ENCODE results near the gene SLC6A8. TPM values are rescaled to one million over a fixed set of nuclear protein-coding genes. Genes with fewer than 3 reads are reported as not detected.
"Not testable (repeated sequence)": the region's sequence is repeated elsewhere in the genome, so short reads cannot be mapped to it uniquely, and the experiment has no call there.

SLC6A8 gene
- total RNA-seq, 4 donors from 2014 or later, result 19.5 to 36.2 (median 25.4) TPM

- intact Hi-C loops (cut with DNase I), result no loop called here
- Histone ChIP-seq H3K4me1 (peaks cover 5 to 76% (median 11%) of the 10 kb centered on the region in 3 donors), H3K27ac (peak overlapping the region in 2 of 4 donors; percentile 53 to 79), H3K27me3 (no peaks in the 10 kb centered on the region), H3K36me3 (no peaks in the 10 kb centered on the region), H3K4me3 (peak overlapping the region in 3 of 4 donors; percentile 42 to 66 (median 57)), H3K9me3 (no peaks in the 10 kb centered on the region)
- no peak for TF ChIP-seq POLR2A (IDR thresholded peaks at IDR 0.05)
- TF ChIP-seq, protein P1, sequence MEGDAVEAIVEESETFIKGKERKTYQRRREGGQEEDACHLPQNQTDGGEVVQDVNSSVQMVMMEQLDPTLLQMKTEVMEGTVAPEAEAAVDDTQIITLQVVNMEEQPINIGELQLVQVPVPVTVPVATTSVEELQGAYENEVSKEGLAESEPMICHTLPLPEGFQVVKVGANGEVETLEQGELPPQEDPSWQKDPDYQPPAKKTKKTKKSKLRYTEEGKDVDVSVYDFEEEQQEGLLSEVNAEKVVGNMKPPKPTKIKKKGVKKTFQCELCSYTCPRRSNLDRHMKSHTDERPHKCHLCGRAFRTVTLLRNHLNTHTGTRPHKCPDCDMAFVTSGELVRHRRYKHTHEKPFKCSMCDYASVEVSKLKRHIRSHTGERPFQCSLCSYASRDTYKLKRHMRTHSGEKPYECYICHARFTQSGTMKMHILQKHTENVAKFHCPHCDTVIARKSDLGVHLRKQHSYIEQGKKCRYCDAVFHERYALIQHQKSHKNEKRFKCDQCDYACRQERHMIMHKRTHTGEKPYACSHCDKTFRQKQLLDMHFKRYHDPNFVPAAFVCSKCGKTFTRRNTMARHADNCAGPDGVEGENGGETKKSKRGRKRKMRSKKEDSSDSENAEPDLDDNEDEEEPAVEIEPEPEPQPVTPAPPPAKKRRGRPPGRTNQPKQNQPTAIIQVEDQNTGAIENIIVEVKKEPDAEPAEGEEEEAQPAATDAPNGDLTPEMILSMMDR (IDR thresholded peaks at IDR 0.05), result no peak
- DNase-seq, result no peak
- WGBS, 2 donors, result 100% methylated on average over 1 of the region's 14 CpGs; no CpG with 5 or more reads in 1 of the 2 donors
These were observed 2.7 kb downstream of the SLC6A8 start for GRCh38 chrX:153690466-153690865.

DNA sequence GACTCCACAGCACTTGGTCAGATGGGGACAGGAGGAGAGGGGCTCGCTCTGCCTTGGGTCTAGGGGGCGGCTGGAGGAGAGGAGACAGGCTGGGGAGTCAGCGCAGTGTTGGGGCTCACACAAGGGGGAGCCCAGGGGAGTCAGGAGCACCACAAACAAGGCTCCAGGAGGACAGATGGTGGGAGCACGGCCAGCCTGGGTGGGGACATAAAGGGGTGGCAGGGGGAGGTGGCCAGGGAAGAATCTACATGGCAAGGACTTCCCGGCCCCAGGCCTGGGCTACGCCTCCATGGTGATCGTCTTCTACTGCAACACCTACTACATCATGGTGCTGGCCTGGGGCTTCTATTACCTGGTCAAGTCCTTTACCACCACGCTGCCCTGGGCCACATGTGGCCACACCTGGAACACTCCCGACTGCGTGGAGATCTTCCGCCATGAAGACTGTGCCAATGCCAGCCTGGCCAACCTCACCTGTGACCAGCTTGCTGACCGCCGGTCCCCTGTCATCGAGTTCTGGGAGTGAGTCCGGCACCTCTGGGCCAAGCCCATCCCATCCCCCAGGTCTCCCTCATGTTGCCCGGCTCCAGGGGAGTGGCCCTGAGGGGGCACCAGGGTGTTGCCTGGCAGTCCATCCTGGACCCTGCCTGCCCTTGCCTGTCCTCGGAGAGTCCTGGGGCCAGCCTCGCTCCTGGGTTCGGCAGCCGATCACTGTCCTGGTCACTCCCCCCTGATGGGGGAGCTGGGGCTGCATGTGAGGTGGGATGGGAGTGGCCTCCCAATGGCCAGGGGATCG, 3.5 kb downstream of the SLC6A8 start:
- WGBS, 2 donors, result 69 to 70% methylated on average over 4 to 8 of the region's 21 CpGs

DNA sequence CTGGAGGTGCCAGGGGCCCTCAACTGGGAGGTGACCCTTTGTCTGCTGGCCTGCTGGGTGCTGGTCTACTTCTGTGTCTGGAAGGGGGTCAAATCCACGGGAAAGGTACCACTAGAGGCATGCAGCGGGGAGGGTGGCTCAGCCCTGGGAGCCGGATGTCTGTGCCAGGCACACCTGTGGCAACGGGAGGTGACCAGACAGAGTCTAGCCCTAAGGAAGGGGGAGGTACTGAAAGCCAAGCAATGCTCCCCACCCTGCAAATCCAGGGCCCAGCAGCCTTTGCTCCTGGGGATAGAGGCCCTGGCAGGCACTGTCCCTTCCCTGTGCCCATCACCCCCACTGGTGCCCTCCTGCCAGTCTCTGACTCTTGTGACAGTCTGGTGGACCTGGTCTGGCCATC, 4.3 kb downstream of the SLC6A8 start:
- H3K4me3 ChIP-seq, result no peak overlapping the region
- WGBS, 2 donors, result no CpG with 5 or more reads among the region's 4 CpGs
- TF ChIP-seq, protein P1 (IDR thresholded peaks at IDR 0.05), result no peak
- peaks cover 5 to 68% (median 8%) of the 10 kb centered on the region in 3 donors for H3K4me1 ChIP-seq
- H3K27ac ChIP-seq, result no peak overlapping the region
- H3K9me3 ChIP-seq, result no peaks in the 10 kb centered on the region
- H3K27me3 ChIP-seq, result no peaks in the 10 kb centered on the region
- H3K36me3 ChIP-seq, result peaks cover 0 to 9% (median 0%) of the 10 kb centered on the region in 3 donors
- no peak for DNase-seq
- intact Hi-C loops (cut with DNase I), result no loop called here

More for the DNA sequence above, 3.5 kb downstream of the SLC6A8 start:
- H3K9me3 ChIP-seq; DNase-seq; H3K4me3 ChIP-seq; H3K27me3 ChIP-seq; H3K27ac ChIP-seq; intact Hi-C loops (cut with DNase I); H3K36me3 ChIP-seq: not testable (repeated sequence)
- H3K4me1 ChIP-seq, result peaks cover 5 to 76% (median 11%) of the 10 kb centered on the region in 3 donors

- Histone ChIP-seq H3K4me3 (no peak overlapping the region), H3K27ac (no peak overlapping the region), H3K36me3 (peaks cover 0 to 14% (median 0%) of the 10 kb centered on the region in 3 donors), H3K4me1 (peaks cover 3 to 63% (median 5%) of the 10 kb centered on the region in 3 donors), H3K9me3 (no peaks in the 10 kb centered on the region), H3K27me3 (no peaks in the 10 kb centered on the region)
- WGBS, 2 donors, result 20% methylated on average over 1 of the region's 24 CpGs; no CpG with 5 or more reads in 1 of the 2 donors
- intact Hi-C loops (cut with DNase I), result no loop called here
- DNase-seq, result no peak
- no peak for TF ChIP-seq POLR2A (IDR thresholded peaks at IDR 0.05)
- TF ChIP-seq, protein P1 (IDR thresholded peaks at IDR 0.05), result no peak
These were observed 5.0 kb downstream of the SLC6A8 start for GRCh38 chrX:153692611-153693156.

- Histone ChIP-seq H3K27me3 (no peaks in the 10 kb centered on the region), H3K27ac (peak overlapping the region in 1 of 4 donors; percentile 6), H3K4me1 (peaks cover 3 to 69% (median 5%) of the 10 kb centered on the region in 3 donors), H3K9me3 (no peaks in the 10 kb centered on the region), H3K4me3 (no peak overlapping the region), H3K36me3 (peaks cover 0 to 19% (median 0%) of the 10 kb centered on the region in 3 donors)
- WGBS, 2 donors, result 53 to 78% methylated on average over 3 to 17 of the region's 31 CpGs
- TF ChIP-seq, protein P1 (IDR thresholded peaks at IDR 0.05), result no peak
- no peak for TF ChIP-seq POLR2A (IDR thresholded peaks at IDR 0.05)
- no peak for DNase-seq
- intact Hi-C loops (cut with DNase I), result no loop called here
These were observed 5.7 kb downstream of the SLC6A8 start for GRCh38 chrX:153693216-153694086.

- DNase-seq; H3K9me3 ChIP-seq; H3K27me3 ChIP-seq; intact Hi-C loops (cut with DNase I); H3K4me3 ChIP-seq: not testable (repeated sequence)
- whole genome bisulfite sequencing, 2 donors, result 53% methylated on average over 7 of the region's 16 CpGs; no CpG with 5 or more reads in 1 of the 2 donors
- H3K4me1 ChIP-seq, result peaks cover 3 to 73% (median 5%) of the 10 kb centered on the region in 3 donors
- peak overlapping the region in 1 of 4 donors; percentile 6 for H3K27ac ChIP-seq
- H3K36me3 ChIP-seq, result peaks cover 0 to 22% (median 0%) of the 10 kb centered on the region in 3 donors
These were observed 6.5 kb downstream of the SLC6A8 start for GRCh38 chrX:153694256-153694655.
